Astrocyte of the cerebellum (primary cell): Measurements from ENCODE around the gene WNT9B.
A peak's percentile ranks its signal among the peaks of the same experiment; 100 is the strongest.
"Not testable (repeated sequence)": the region's sequence is repeated elsewhere in the genome, so short reads cannot be mapped to it uniquely, and the experiment has no call there.

Experiments
- DNase-seq: peaks from one replicate; pipeline ENCODE4 v3.0.0-alpha.2; 2011; ENCODE audit warnings: low read depth
- H3K4me3 ChIP-seq: 2 replicates; pipeline ENCODE4 v1.5.1; 2011; ENCODE audit warnings: mild to moderate bottlenecking, low read depth, low read length, moderate library complexity
- CTCF ChIP-seq: IDR thresholded peaks from 2 replicates; pipeline ENCODE4 v1.5.1; 2012; ENCODE audit warnings: low read length, low read depth, moderate library complexity, mild to moderate bottlenecking; ENCODE audit errors: missing control alignments
- in situ Hi-C: cut with HindIII; loops from 2 replicates; pipeline ENCODE4 v1.10.0; 2017; ENCODE audit warnings: low sequenced_read_pairs

Gene WNT9B

GRCh38 chr17:46911311-46911710 is 59.9 kb downstream of the WNT9B start:
- TF ChIP-seq CTCF = no peak
- no peak overlapping the region for H3K4me3 ChIP-seq
- DNase-seq = no peak
- in situ Hi-C loops = no loop called here

- no peak for TF ChIP-seq CTCF
- in situ Hi-C loops = no loop called here
- DNase-seq = no peak
- no peak overlapping the region for H3K4me3 ChIP-seq
Measured at GRCh38 chr17:46915596-46915995, 64.2 kb downstream of the WNT9B start.

- no peak for TF ChIP-seq CTCF
- in situ Hi-C loops = no loop called here
- no peak for DNase-seq
- no peak overlapping the region for H3K4me3 ChIP-seq
Measured at GRCh38 chr17:46916211-46916610, 64.8 kb downstream of the WNT9B start.

GRCh38 chr17:46916623-46917022 is 65.2 kb downstream of the WNT9B start:
- H3K4me3 ChIP-seq = no peak overlapping the region
- no peak for DNase-seq
- in situ Hi-C loops = no loop called here
- no peak for TF ChIP-seq CTCF

- no peak for DNase-seq
- no peak overlapping the region for H3K4me3 ChIP-seq
- no peak for TF ChIP-seq CTCF
- in situ Hi-C loops = no loop called here
Measured at GRCh38 chr17:46917041-46917440, 65.7 kb downstream of the WNT9B start.

- no peak for DNase-seq
- in situ Hi-C loops = no loop called here
- H3K4me3 ChIP-seq = no peak overlapping the region
- TF ChIP-seq CTCF = no peak
Measured at GRCh38 chr17:46917516-46917915, 66.1 kb downstream of the WNT9B start.

- in situ Hi-C loops, DNase-seq: not testable (repeated sequence)
- peak overlapping the region; percentile 73 for H3K4me3 ChIP-seq
Measured at GRCh38 chr17:46921962-46922361, 70.6 kb downstream of the WNT9B start.
